WI38 (cell line): ENCODE measurements around the gene TNFRSF25.
"Not testable (repeated sequence)": the region's sequence is repeated elsewhere in the genome, so short reads cannot be mapped to it uniquely, and the experiment has no call there.

Experiments used
- H3K4me3 ChIP-seq: 2 replicates; pipeline ENCODE4 v1.5.1; 2011; ENCODE audit warnings: low read depth, mild to moderate bottlenecking, control low read depth, low read length
- CTCF ChIP-seq: IDR thresholded peaks from 2 replicates; pipeline ENCODE4 v1.5.1; 2012; ENCODE audit warnings: low read depth, mild to moderate bottlenecking, control low read depth, low read length

Gene TNFRSF25

GRCh38 chr1:6447016-6447817 lies 18.8 kb downstream of the TNFRSF25 start:
- no peak for TF ChIP-seq CTCF
- H3K4me3 ChIP-seq, result no peak overlapping the region

- no peak for TF ChIP-seq CTCF
- no peak overlapping the region for H3K4me3 ChIP-seq
Observed at GRCh38 chr1:6446665-6447015, 19.3 kb downstream of the TNFRSF25 start.

GRCh38 chr1:6445929-6446328 lies 20.0 kb downstream of the TNFRSF25 start:
- H3K4me3 ChIP-seq, result not testable (repeated sequence)

GRCh38 chr1:6445062-6445763 lies 20.8 kb downstream of the TNFRSF25 start:
- TF ChIP-seq CTCF, result peak; percentile 61
- H3K4me3 ChIP-seq, result no peak overlapping the region

- no peak for TF ChIP-seq CTCF
- H3K4me3 ChIP-seq, result no peak overlapping the region
Observed at GRCh38 chr1:6444377-6444776, 21.6 kb downstream of the TNFRSF25 start.

- no peak for TF ChIP-seq CTCF
- H3K4me3 ChIP-seq, result no peak overlapping the region
Observed at GRCh38 chr1:6443339-6444115, 22.4 kb downstream of the TNFRSF25 start.

GRCh38 chr1:6441586-6441985 lies 24.4 kb downstream of the TNFRSF25 start:
- TF ChIP-seq CTCF, result no peak
- H3K4me3 ChIP-seq, result no peak overlapping the region
